Aorta (tissue), 5 donors: ENCODE results near the gene TBC1D22A. TPM values are rescaled to one million over a fixed set of nuclear protein-coding genes. Genes with fewer than 3 reads are reported as not detected.

Experiments used
- ATAC-seq: fragments of 200-7000 bp; cut with Tn5 transposase; one replicate; pipeline ENCODE4 v1.9.1; 2022; ENCODE audit warnings: moderate library complexity; ENCODE audit not compliant: low FRiP score
- DNase-seq, 2 donors: peaks; one replicate each; pipeline ENCODE4 v3.0.0-alpha.2; 2020
- H3K27ac ChIP-seq, 2 donors: one replicate each; pipeline ENCODE4 v1.5.1; 2013; ENCODE audit warnings: low read length in 2 of 2, mild to moderate bottlenecking in 2 of 2, moderate library complexity in 2 of 2, control low read depth in 1 of 2, inconsistent platforms in 1 of 2, low read depth in 1 of 2
- H3K27me3 ChIP-seq, 2 donors: one replicate each; pipeline ENCODE4 v1.6.1; 2013; ENCODE audit warnings: control low read depth in 1 of 2, low read length in 1 of 2, mild to moderate bottlenecking in 1 of 2, moderate library complexity in 1 of 2; ENCODE audit not compliant: insufficient read depth in 2 of 2, control insufficient read depth in 1 of 2
- H3K36me3 ChIP-seq, 2 donors: one replicate each; pipeline ENCODE4 v1.6.1; 2013; ENCODE audit warnings: control low read depth in 1 of 2, low read length in 1 of 2, mild to moderate bottlenecking in 1 of 2; ENCODE audit not compliant: insufficient read depth in 2 of 2, control insufficient read depth in 1 of 2
- H3K4me1 ChIP-seq, 2 donors: one replicate each; pipeline ENCODE4 v1.6.1; 2013; ENCODE audit warnings: low read length in 2 of 2, control low read depth in 1 of 2, mild to moderate bottlenecking in 1 of 2, moderate library complexity in 1 of 2; ENCODE audit not compliant: insufficient read depth in 2 of 2, control insufficient read depth in 1 of 2
- H3K4me3 ChIP-seq, 2 donors: one replicate each; pipeline ENCODE4 v1.5.1; 2013; ENCODE audit warnings: low read length in 2 of 2, control low read depth in 1 of 2, mild to moderate bottlenecking in 1 of 2
- H3K9me3 ChIP-seq: one replicate; pipeline ENCODE4 v1.6.1; 2013; ENCODE audit warnings: mild to moderate bottlenecking, low read length; ENCODE audit not compliant: control insufficient read depth
- WGBS, 2 donors: extraction: QIAGEN DNeasy Blood & Tissue Kit; methylation state at CpG; one replicate each; pipeline ENCODE4 v1.1.7; 2013; 5-methylcytosine and 5-hydroxymethylcytosine counted together
- intact Hi-C, 2 donors: fragments of 100-400 bp; cut with DNase I; formaldehyde crosslinking; loops; one replicate each; pipeline versions ENCODE4 v1.14.2 to v1.15.0; 2022
- polyA plus RNA-seq, 2 donors: library from polyadenylated mRNA; stranded (reverse); fragments of 200-250 nt; gene quantifications; one replicate each; pipeline ENCODE4 v1.2.3, GENCODE V29; 2013
- total RNA-seq, 2 donors: library from RNA; stranded (reverse); fragmentation: NEBNext Ultra II Directional; extraction: Animal tissue kit (Norgen Biotek cat#: 25700); gene quantifications; one replicate each; pipeline ENCODE4 v1.2.1, GENCODE V29; 2021
- donor health status: healthy with polysubstance abuse.
- donor health status: Bipolar disorder and iron deficiency.
- donor health status: DM: no; HTN: no; CAD: no.
- donor health status: DM: no; HTN: no; CAD: no.
- donor health status: DM: yes; HTN: yes; CAD: no.

Gene TBC1D22A
- total and polyA plus RNA-seq, 4 donors: 10.8 to 37.1 (median 17.9) TPM

DNA sequence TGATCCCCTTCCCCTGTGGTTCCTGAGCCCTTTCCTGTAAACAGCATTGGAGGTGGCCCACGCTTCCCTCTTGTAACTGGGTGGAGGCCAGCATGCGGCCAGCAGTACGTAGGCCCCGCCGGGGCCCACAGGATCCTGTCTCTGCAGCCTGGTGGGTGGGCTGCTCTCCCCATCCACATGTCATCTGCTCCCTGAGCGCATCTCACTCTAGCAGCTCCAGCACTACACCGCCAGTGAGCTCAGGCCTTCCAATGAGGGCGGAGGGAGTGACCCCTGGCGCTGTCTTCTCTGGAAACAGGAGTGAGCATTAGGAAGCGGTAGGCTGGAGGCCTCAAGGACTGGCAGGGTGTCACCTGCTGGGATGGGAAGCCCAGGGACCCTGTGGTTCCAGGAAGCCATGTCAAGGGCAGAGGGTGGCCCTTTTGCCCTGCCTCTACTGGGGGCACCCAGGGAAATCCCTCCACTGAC, 363.9 kb downstream of the TBC1D22A start:
- Histone ChIP-seq H3K4me1 (no peaks in the 10 kb centered on the region), H3K4me3 (no peak overlapping the region), H3K27ac (no peak overlapping the region), H3K36me3 (no peaks in the 10 kb centered on the region), H3K27me3 (no peaks in the 10 kb centered on the region), H3K9me3 (no peaks in the 10 kb centered on the region)
- intact Hi-C loops: no loop called here
- no peak for ATAC-seq
- peak; percentile 35 to 44 for DNase-seq
- WGBS, 2 donors: 93 to 95% methylated on average over 10 of the region's 10 CpGs

DNA sequence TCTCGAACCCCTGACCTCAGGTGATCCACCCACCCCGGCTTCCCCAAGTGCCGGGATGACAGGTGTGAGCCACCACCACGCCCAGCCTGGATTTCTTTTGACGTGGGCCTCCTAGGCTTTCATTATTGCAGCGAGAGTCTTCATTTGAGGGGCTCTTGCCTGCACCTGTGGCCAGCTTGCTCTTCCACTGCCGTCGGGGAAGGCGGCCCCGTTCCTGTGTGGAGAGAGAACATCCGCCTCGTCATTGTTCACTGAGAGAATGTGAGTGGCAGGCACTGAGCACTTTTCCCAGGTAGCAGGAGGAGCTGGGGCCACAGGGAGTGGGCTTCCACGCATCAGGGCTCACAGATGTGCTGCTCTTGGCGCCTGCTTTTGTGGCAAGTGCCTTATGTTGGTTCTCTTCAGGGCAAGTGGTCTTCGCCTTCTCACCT, 365.0 kb downstream of the TBC1D22A start:
- Histone ChIP-seq H3K4me3 (no peak overlapping the region), H3K27me3 (no peaks in the 10 kb centered on the region), H3K36me3 (no peaks in the 10 kb centered on the region), H3K27ac (no peak overlapping the region), H3K4me1 (no peaks in the 10 kb centered on the region), H3K9me3 (no peaks in the 10 kb centered on the region)
- intact Hi-C loops: no loop called here
- WGBS, 2 donors: 95 to 96% methylated on average over 15 of the region's 15 CpGs
- ATAC-seq (no peak), DNase-seq (peak; percentile 31 to 66)

DNA sequence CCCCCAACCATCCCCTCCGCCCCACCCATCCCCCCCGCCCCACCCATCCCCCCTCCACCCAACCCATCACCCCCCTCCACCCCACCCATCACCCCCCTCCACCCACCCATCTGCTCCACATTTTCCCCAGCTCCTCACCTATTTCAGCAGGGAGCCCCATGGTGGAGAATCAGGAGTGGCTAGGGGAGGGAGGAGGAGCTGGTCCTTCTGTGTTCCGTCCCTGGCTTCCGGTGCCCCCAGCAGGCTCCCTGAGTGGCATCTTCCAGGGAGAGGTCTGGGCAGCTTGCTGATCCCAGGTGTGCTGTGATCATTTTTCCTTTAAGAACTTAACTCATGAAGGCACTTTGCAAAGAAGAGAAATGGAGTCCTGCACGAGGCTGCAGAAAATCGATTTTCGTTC, 365.8 kb downstream of the TBC1D22A start:
- no peak overlapping the region for H3K4me3 ChIP-seq
- DNase-seq (peak; percentile 13 to 17), ATAC-seq (no peak)
- H3K27me3 ChIP-seq: no peaks in the 10 kb centered on the region
- no peaks in the 10 kb centered on the region for H3K36me3 ChIP-seq
- H3K27ac ChIP-seq: no peak overlapping the region
- intact Hi-C loops: no loop called here
- 84 to 85% methylated on average over 5 to 7 of the region's 7 CpGs for WGBS, 2 donors
- H3K4me1 ChIP-seq: no peaks in the 10 kb centered on the region
- H3K9me3 ChIP-seq: no peaks in the 10 kb centered on the region

DNA sequence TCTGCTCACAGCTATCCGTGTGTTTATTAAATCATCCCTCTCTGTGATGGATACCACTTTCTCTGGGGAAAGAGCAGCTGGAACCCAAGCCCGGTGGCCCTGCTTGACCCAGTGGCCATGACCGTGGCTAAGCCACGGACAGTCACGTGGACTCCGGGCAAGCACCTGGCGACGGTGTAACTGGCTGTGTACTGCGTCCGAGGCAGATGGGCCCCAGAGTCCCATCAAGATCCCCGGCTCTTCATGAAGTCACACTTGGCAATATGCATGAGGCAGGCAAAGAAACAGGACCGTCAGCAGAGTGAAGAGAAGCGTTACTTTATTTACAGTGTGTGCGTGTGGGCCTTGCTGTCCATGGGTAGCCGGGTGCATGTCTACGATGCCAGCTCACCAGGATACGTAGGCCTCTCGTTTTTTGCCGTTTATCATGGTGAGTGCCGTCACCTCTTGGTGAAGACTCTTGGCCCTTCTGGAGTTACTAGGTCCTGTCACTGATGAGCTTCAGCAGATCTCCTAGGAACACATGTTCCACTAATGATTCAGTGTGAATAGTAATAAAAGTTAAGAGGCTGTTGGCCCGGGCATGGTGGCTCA, 366.3 kb downstream of the TBC1D22A start:
- H3K4me3 ChIP-seq: no peak overlapping the region
- no peaks in the 10 kb centered on the region for H3K9me3 ChIP-seq
- no peak for ATAC-seq
- H3K4me1 ChIP-seq: no peaks in the 10 kb centered on the region
- H3K27me3 ChIP-seq: no peaks in the 10 kb centered on the region
- H3K36me3 ChIP-seq: no peaks in the 10 kb centered on the region
- intact Hi-C loops: no loop called here
- DNase-seq: peak; percentile 23 to 48
- WGBS, 2 donors: 95 to 97% methylated on average over 21 of the region's 21 CpGs
- no peak overlapping the region for H3K27ac ChIP-seq

DNA sequence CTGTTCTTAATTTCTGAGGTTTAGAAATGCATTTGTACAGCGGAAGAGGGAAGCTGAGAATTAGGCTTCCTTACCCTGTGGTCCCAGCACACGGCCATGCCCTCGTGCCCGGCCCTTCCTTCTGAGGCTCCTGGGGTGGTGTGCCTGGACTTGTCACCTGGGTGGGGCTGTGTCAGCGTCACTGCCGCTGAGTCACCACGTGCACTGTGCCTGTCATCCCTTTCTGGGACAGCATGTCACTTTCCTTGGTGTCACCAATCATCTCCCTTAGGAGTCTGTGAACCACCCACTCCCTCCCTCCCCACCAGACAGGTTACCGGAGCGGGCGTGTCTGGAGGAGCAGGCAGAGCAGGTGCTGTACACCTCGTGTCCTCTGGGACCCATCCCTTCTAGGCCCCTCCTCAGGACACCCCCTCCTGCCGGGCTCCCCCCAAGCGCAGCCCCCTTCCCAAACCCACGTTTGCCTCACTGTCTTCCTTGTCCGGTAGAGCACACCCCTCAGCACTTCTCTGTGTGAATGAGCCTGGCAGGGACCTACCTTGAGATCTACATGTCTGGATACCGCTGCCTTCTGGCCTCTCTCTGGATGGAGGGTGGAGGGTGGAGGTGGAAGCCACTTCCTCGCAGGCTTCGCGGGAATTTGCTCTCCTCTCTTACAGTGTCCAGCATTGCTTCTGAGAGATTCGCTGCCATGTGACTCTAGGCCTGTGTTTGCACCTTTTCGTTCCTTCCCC, 367.6 kb downstream of the TBC1D22A start:
- intact Hi-C loops: no loop called here
- no peak for ATAC-seq
- H3K27me3 ChIP-seq: no peaks in the 10 kb centered on the region
- WGBS, 2 donors: 88 to 91% methylated on average over 21 of the region's 21 CpGs
- DNase-seq: peak; percentile 34 to 57
- H3K9me3 ChIP-seq: no peaks in the 10 kb centered on the region
- no peaks in the 10 kb centered on the region for H3K36me3 ChIP-seq
- no peak overlapping the region for H3K4me3 ChIP-seq
- H3K4me1 ChIP-seq: no peaks in the 10 kb centered on the region
- no peak overlapping the region for H3K27ac ChIP-seq

DNA sequence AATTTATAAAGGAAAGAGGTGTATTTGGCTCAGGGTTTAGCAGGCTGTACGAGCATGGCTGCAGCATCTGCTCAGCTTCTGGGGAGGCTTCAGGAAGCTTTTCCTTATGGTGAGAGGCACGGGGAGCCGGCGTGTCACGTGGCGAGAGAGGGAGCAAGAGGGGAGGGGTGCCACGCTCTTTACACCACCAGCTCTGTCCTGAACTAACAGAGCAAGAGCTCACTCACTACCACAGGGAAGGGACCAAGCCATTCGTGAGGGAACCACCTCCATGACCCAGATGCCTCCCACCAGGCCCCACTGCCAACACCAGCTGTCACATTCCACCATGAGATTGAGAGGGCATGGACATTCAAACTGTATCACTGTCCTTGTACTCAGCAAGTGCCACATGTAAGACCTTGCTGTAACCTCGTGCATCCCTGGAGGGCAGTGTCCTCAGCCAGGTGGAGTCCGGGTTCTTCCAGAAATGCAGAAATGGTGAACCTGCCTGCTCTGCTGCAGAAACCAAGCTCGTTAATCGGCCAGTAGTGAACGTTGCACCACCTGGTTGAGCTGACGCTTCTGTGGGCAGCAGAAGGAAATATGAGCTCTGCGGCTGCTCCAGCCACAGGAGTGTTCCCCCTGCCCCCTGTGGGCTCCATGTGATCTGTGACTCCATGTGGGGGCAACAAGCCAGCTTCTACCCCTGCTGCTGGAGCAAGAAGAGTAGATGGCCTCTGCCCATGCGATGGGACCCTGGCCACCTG, 368.6 kb downstream of the TBC1D22A start:
- Histone ChIP-seq H3K4me1 (no peaks in the 10 kb centered on the region), H3K9me3 (no peaks in the 10 kb centered on the region), H3K36me3 (no peaks in the 10 kb centered on the region), H3K4me3 (no peak overlapping the region), H3K27me3 (no peaks in the 10 kb centered on the region), H3K27ac (no peak overlapping the region)
- WGBS, 2 donors: 87 to 90% methylated on average over 16 of the region's 16 CpGs
- DNase-seq (peak; percentile 26 to 47), ATAC-seq (no peak)
- intact Hi-C loops: no loop called here

DNA sequence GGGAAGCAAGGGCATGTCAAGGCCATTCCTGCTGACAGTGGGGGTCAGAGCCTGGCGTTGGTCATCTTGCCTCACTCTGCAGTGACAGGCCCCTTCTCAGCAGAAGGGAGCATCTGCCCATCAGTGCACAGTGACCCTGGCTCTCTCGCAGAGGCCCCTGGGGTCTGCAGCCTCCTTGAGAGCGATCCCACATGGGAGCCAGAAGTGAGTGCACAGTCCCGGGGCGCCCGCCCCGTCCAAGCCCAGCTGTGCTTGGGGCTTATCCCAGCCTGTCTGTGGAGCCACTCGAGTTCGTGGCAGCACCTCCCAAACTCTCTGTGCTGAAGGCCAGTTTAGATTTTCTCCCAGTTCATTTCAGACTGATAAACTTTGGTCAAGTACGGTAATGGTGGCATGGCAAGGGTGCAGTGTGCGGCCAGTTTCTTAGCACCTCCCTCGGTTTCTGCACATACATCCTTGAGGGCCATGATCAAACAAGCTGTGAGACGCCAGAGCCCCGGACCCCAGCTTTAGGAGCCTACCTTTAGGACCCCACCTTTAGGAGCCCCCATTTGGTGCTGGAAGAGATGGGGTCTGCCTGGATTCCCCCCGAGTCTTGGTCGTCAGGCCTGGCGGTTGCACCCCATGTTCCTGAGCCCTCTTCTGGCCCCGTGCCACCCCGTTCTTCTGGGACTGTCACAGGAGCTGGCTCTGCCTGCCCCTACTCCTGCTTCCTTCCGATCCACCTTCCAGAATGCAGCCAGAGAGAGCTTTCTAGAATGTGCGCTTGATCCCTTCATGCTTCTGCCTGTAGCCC, 369.4 kb downstream of the TBC1D22A start:
- Histone ChIP-seq H3K4me3 (no peak overlapping the region), H3K27me3 (no peaks in the 10 kb centered on the region), H3K9me3 (no peaks in the 10 kb centered on the region), H3K36me3 (no peaks in the 10 kb centered on the region), H3K4me1 (no peaks in the 10 kb centered on the region), H3K27ac (no peak overlapping the region)
- WGBS, 2 donors: 93 to 95% methylated on average over 21 of the region's 21 CpGs
- intact Hi-C loops: no loop called here
- no peak for ATAC-seq
- no peak for DNase-seq

DNA sequence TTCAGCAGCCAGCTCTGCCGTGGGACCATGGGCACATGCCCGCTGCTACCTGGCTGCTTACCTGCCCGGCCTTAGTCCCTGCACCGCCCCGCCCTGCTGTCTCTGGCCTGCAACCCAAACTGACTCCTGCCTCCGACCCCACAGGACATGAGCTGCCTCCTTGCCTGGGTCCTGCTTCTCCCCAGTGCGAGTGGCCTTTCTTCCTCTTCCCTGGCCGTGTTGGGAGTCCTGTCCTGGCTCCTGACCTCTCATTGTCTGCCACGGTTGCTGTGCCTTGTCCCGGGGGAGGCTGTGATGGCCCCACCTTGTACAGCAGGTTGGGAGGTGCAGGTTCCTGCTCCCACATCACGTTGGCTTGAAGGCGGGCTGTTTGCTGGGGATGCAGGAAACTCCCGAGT, 370.0 kb downstream of the TBC1D22A start:
- WGBS, 2 donors: 80 to 89% methylated on average over 13 of the region's 13 CpGs
- Histone ChIP-seq H3K27ac (no peak overlapping the region), H3K9me3 (no peaks in the 10 kb centered on the region), H3K27me3 (no peaks in the 10 kb centered on the region), H3K4me3 (no peak overlapping the region), H3K4me1 (no peaks in the 10 kb centered on the region), H3K36me3 (no peaks in the 10 kb centered on the region)
- DNase-seq: no peak
- intact Hi-C loops: no loop called here
- no peak for ATAC-seq
